GM10266 (cell line): ENCODE results near the gene STEAP3.
A peak's percentile ranks its signal among the peaks of the same experiment; 100 is the strongest.

Source experiments
- DNase-seq: peaks from one replicate; pipeline ENCODE4 v3.0.0; 2012; ENCODE audit errors: extremely low spot score
- CTCF ChIP-seq: IDR thresholded peaks from 2 replicates; pipeline ENCODE4 v1.5.1; 2012; ENCODE audit warnings: mild to moderate bottlenecking, low read depth; ENCODE audit not compliant: control insufficient read depth, insufficient read depth; ENCODE audit errors: missing control alignments

STEAP3 gene

GRCh38 chr2:119223521-119224390, at the start of gene STEAP3:
TSS of gene STEAP3 (plus strand) at chr2:119223834. CDS start at chr2:119231013, 7,179 bp downstream.
- no peak for TF ChIP-seq CTCF
- DNase-seq: peak; percentile 84

GRCh38 chr2:119174216-119174992, 49.2 kb upstream of the STEAP3 start:
- peak; percentile 89 for TF ChIP-seq CTCF
- DNase-seq: peak; percentile 64

- no peak for TF ChIP-seq CTCF
- DNase-seq: no peak
Observed at GRCh38 chr2:119174993-119175347, 48.7 kb upstream of the STEAP3 start.

- no peak for DNase-seq
Observed at GRCh38 chr2:119175517-119175916, 48.1 kb upstream of the STEAP3 start.

GRCh38 chr2:119177171-119177837, 46.3 kb upstream of the STEAP3 start:
- TF ChIP-seq CTCF: no peak
- DNase-seq: no peak

More at GRCh38 chr2:119175517-119175916, 48.1 kb upstream of the STEAP3 start:
- TF ChIP-seq CTCF: no peak

GRCh38 chr2:119177838-119178190, 45.8 kb upstream of the STEAP3 start:
- no peak for TF ChIP-seq CTCF
- DNase-seq: no peak

GRCh38 chr2:119178776-119179175, 44.9 kb upstream of the STEAP3 start:
- no peak for TF ChIP-seq CTCF
- no peak for DNase-seq
